LNCaP clone FGC (cell line): ENCODE measurements around the gene IQCE.
"Not testable (repeated sequence)": the region's sequence is repeated elsewhere in the genome, so short reads cannot be mapped to it uniquely, and the experiment has no call there.

ENCODE experiments used
- DNase-seq: peaks from one replicate; pipeline ENCODE4 v3.0.0-alpha.2; 2011; ENCODE audit warnings: low read depth
- H3K4me3 ChIP-seq: 2 replicates; pipeline ENCODE4 v1.5.1; 2011; ENCODE audit warnings: mild to moderate bottlenecking, low read depth, low read length, control low read depth
- TF ChIP-seq, protein P1 (sequence below): IDR thresholded peaks from 2 replicates; pipeline ENCODE4 v1.5.1; 2012; ENCODE audit warnings: mild to moderate bottlenecking; ENCODE audit not compliant: control insufficient read depth, insufficient read depth; ENCODE audit errors: extremely low read depth

IQCE gene

DNA sequence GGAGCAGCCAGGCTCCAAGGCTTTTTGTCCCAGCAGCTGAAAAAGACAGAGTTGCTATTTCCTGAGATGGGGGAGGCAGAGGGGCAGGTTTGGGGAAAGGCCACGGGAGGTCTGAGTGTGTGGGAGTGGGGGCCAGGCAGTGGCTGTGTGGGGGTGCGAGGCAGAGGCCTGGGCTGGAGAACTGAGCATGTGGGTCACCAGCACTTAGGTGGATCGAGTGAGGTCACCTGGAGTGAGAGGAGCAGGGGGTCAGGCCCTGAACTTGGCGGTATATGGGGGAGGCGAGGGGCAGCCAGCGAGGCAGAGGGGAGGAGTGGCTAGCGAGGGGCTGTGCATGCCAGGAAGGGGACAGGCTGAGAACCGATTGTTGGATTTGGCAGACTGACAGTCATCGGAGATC is 28.4 kb downstream of the IQCE start:
- no peak overlapping the region for H3K4me3 ChIP-seq
- TF ChIP-seq, protein P1, sequence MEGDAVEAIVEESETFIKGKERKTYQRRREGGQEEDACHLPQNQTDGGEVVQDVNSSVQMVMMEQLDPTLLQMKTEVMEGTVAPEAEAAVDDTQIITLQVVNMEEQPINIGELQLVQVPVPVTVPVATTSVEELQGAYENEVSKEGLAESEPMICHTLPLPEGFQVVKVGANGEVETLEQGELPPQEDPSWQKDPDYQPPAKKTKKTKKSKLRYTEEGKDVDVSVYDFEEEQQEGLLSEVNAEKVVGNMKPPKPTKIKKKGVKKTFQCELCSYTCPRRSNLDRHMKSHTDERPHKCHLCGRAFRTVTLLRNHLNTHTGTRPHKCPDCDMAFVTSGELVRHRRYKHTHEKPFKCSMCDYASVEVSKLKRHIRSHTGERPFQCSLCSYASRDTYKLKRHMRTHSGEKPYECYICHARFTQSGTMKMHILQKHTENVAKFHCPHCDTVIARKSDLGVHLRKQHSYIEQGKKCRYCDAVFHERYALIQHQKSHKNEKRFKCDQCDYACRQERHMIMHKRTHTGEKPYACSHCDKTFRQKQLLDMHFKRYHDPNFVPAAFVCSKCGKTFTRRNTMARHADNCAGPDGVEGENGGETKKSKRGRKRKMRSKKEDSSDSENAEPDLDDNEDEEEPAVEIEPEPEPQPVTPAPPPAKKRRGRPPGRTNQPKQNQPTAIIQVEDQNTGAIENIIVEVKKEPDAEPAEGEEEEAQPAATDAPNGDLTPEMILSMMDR, result no peak
- DNase-seq, result no peak

DNA sequence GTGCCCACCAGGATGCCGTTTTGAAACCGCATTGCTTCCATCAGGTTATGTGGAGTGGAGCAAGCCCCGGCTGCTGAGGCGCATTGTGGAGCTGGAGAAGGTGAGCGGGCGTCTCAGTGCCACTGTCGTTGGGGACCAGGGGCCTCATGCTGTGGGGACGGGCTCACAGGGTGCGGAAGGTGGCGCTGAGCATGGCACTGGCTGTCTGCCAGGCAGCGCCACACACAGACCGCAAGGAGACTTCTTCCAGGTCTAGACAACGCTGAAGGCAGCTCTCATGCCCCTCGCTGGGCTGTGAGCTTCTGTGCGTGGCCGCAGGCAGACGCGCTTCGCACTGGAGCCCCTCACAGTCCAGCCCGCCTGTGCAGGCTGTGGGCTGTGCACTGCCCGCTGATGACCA is 29.0 kb downstream of the IQCE start:
- TF ChIP-seq, protein P1, result no peak
- no peak for DNase-seq
- no peak overlapping the region for H3K4me3 ChIP-seq

DNA sequence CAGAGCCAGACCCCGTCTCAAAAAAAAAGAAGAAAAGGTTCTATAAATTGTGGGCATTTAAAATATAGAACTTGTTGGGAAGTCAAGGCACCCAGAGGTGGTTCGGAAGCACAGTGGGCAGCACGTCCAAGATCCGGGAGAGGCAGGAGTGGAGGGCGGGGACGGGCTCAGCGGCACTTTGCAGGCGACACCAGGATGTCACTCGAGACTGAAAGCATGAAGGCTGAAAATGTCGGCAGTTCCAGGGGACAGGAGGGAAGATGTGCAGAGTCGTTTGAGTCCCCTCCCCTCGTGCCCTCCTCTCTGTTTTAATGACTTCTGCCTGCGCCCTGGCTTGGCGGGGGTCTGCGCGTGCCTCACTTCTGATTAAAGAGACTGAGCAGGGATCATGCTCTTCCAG is 30.6 kb downstream of the IQCE start:
- TF ChIP-seq, protein P1, result no peak
- no peak overlapping the region for H3K4me3 ChIP-seq
- DNase-seq, result no peak

DNA sequence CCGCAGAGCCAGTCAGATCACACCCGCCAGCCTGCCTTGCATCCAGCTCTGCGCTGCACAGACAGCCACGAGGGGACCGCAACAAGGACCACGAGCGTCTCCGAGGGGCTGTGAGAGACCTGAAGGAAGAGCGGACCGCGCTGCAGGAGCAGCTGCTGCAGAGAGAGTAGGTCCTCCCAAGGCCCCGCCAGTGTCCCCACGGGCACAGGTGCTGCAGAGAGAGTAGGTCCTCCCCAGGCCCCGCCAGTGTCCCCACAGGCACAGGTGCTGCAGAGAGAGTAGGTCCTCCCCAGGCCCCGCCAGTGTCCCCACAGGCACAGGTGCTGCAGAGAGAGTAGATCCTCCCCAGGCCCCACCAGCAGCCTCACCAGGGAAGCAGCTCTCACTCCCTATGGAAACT is 31.2 kb downstream of the IQCE start:
- not testable (repeated sequence) for H3K4me3 ChIP-seq, DNase-seq

DNA sequence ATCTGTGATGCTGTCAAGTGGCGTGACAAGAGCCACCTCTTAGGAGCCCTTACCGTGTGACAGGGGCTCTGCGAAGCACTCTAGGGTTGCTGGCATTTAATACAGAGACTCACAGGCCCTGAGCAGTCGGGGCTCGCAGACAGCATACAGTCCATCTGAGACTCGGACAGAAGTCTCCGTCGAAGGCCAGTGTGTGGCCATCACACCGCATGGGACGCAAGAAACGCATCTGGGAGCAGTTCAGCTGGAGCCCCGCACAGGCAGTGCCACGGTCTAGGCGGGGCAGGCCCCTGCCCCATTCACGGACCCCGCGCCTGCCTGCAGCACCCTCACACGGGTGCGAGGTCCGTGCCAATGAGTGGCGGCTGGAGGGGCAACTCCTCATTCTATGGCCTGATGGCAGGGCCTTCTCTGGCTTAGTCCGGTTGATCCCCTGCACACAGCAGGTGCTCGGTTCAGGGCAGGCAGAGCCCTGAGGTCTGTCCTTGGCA is 33.6 kb downstream of the IQCE start:
- DNase-seq, result no peak
- TF ChIP-seq, protein P1, result no peak
- H3K4me3 ChIP-seq, result no peak overlapping the region

DNA sequence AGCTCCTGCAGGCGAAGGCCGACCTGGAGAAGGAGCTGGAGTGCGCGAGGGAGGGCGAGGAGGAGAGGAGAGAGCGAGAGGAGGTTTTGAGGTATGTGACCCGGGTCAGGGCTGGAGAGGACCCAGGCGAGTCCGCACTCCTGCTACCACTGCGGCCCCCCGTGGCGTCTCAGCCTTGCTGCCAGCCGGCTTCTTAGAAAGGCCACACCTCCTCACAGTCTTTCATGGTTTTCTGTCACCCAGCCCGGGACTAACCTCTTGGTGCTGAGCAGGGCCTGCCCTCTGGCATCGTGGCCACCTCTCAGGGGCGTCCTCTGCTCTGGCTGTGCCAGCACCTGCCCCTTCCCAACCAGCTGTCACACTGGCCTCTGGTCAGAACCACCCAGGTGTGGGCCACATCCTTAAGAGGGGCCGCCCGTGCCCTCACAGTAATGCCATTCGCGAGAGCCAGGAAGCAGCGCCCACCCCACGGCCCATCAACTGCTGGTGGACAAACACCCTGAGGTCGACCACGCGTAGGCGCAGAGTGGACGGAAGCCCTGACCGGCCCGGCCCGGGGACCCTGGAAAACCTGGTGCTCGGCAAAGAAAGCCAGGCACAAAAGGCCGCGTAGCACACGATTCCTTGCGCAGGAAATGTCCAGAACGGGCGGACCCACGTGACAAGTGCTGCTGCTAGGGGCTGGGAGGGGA is 34.4 kb downstream of the IQCE start:
- DNase-seq, result no peak
- TF ChIP-seq, protein P1, result no peak
- H3K4me3 ChIP-seq, result no peak overlapping the region

DNA sequence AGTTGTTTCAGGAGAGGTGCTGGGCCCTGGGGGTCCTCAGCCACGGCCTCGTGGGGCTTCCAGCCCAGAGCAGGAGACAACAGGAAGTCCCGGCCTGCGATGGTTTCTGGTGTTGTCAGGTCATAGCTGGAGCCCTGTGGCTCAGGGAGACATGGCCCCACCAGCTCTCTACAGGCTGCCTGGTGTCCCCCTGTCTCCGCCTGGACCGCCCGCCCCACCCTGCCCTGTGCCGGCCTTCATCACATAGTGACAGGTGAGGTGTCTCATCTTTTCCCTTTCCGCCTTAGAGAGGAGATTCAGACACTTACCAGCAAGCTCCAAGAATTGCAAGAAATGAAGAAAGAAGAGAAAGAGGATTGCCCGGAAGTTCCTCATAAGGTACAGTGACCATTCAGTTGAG is 35.8 kb downstream of the IQCE start:
- TF ChIP-seq, protein P1, result no peak
- no peak for DNase-seq
- H3K4me3 ChIP-seq, result no peak overlapping the region
